Mucosa of descending colon (tissue), 3 donors: ENCODE results near the gene TAX1BP1. TPM values are rescaled to one million over a fixed set of nuclear protein-coding genes. Genes with fewer than 3 reads are reported as not detected.

ENCODE experiments used
- ATAC-seq: fragments of 200-7000 bp; cut with Tn5 transposase; one replicate; pipeline ENCODE4 v1.9.1; 2020; ENCODE audit warnings: mild to moderate bottlenecking, moderate library complexity
- DNase-seq, 3 donors: peaks; one replicate each; pipeline ENCODE4 v3.0.0-alpha.2; 2020
- H3K36me3 ChIP-seq: fragments of 200-600 bp; one replicate; pipeline ENCODE4 v1.8.0; 2021; ENCODE audit warnings: low read depth, mild to moderate bottlenecking
- H3K4me1 ChIP-seq: fragments of 200-600 bp; one replicate; pipeline ENCODE4 v1.8.0; 2021; ENCODE audit warnings: low read depth, mild to moderate bottlenecking
- H3K4me3 ChIP-seq: fragments of 200-600 bp; one replicate; pipeline ENCODE4 v1.8.0; 2021; ENCODE audit warnings: mild to moderate bottlenecking
- H3K9me3 ChIP-seq: fragments of 200-600 bp; one replicate; pipeline ENCODE4 v1.8.0; 2021; ENCODE audit warnings: mild to moderate bottlenecking
- intact Hi-C, 2 donors: fragments of 100-400 bp; cut with DNase I in 1 of 2; cut with micrococcal nuclease in 1 of 2; formaldehyde crosslinking; loops; one replicate each; pipeline versions ENCODE4 v1.11.0 to v1.11.1; 2022; cut with DNase I, micrococcal nuclease
- long read RNA-seq, 2 donors: library from polyadenylated mRNA; unstranded; transcript quantifications; one replicate each; pipeline ENCODE4 v2.0.0, GENCODE V29; 2019 to 2021
- total RNA-seq, 3 donors: library from RNA; stranded (reverse); fragmentation: NEBNext Ultra II Directional in 2 of 3; extraction: Animal tissue kit (Norgen Biotek cat#: 25700) in 2 of 3; gene quantifications; one replicate each; pipeline versions ENCODE4 v1.2.1 to v1.2.4, GENCODE V29; 2021 to 2023
- TF ChIP-seq, protein P1 (sequence below): fragments of 200-600 bp; IDR thresholded peaks from one replicate; pipeline ENCODE4 v1.8.0; 2022; ENCODE audit warnings: antibody characterized with exemption, mild to moderate bottlenecking
- donor health status: DM: no; HTN: no; CAD: no; lungs with moderate emphysema.
- donor health status: DM: no; HTN: no; CAD: no.
- donor health status: DM: no; HTN: yes; CAD: no.

TAX1BP1 gene
- 100 to 1,000 TPM; 115 to 163 (median 150) TPM for total RNA-seq
- long read RNA-seq, donor 1, transcript TAX1BP1-201 (17 exons, 2,478 nt): major isoform, 236 of 383 reads
- long read RNA-seq, donor 1, transcript TAX1BP1-202 (17 exons, 2,892 nt): minor isoform, 72 of 383 reads
- long read RNA-seq, donor 1, partial matches to known transcripts: 20 of 383 reads
- long read RNA-seq, donor 1, other reads (novel, unspliced or antisense): 54 of 383 reads
- long read RNA-seq, donor 2, transcript TAX1BP1-202 (17 exons, 2,892 nt): minor isoform, 6 of 110 reads
- long read RNA-seq, donor 2, transcript TAX1BP1-201 (17 exons, 2,478 nt): major isoform, 13 of 110 reads
- long read RNA-seq, donor 2, partial matches to known transcripts: 84 of 110 reads
- long read RNA-seq, donor 2, other reads (novel, unspliced or antisense): 6 of 110 reads

DNA sequence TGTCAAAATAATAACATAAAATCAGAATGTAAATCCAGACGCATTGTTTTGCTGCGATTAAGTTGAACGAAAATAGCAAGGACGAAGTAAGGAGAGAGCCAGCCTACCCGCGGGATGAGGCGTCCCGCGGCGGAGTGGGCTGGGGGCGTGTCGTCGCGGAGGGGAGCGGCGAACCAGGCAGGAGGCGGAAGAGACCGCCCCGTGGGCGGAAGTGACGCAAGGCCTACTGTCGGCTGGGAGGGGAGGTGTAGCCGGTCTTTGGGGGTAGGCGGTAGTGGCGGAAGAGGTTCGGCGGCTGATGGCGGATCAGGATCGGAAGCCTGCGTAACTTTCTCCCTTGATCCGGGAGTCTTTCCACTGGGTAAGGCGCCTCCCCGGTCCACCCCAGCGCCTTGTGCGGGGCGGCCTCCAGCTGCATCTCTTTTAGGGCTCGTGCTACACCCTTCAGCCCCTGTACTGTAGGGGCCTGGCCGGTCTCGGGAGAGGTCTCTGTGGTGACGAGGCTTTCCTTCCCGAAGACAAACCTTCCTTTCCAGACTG, at the start of gene TAX1BP1:
Gene TAX1BP1, plus strand, starts transcription at position 254 of the 540 bp plus-strand sequence. CDS start 8,363 bp downstream, outside the sequence.
- intact Hi-C loops: no loop called here
- TF ChIP-seq, protein P1, sequence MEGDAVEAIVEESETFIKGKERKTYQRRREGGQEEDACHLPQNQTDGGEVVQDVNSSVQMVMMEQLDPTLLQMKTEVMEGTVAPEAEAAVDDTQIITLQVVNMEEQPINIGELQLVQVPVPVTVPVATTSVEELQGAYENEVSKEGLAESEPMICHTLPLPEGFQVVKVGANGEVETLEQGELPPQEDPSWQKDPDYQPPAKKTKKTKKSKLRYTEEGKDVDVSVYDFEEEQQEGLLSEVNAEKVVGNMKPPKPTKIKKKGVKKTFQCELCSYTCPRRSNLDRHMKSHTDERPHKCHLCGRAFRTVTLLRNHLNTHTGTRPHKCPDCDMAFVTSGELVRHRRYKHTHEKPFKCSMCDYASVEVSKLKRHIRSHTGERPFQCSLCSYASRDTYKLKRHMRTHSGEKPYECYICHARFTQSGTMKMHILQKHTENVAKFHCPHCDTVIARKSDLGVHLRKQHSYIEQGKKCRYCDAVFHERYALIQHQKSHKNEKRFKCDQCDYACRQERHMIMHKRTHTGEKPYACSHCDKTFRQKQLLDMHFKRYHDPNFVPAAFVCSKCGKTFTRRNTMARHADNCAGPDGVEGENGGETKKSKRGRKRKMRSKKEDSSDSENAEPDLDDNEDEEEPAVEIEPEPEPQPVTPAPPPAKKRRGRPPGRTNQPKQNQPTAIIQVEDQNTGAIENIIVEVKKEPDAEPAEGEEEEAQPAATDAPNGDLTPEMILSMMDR: no peak
- peak; percentile 97 to 98 (median 98) for DNase-seq

DNA sequence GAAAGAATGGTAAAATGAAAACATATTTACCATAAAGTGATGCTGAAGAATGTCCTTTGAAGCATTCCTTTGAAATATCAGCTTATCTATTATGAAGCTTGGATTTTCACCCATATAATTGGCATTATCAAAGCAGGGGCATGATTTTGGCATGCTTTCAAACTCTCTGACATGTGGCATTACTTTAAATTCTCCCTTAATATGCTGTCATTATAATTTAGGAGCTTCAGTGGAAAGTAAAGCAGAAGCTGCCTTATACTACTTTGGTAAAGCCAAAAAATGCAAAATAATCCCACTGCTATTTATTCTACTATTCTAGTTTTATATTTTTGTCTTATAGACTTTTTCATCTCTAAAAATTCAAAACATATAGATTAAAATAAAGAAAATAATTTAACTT, 49.3 kb upstream of the TAX1BP1 start:
- ATAC-seq: no peak
- no peaks in the 10 kb centered on the region for H3K36me3 ChIP-seq
- H3K4me3 ChIP-seq: no peak overlapping the region
- intact Hi-C loops: no loop called here
- TF ChIP-seq, protein P1: no peak
- no peak for DNase-seq
- no peaks in the 10 kb centered on the region for H3K4me1 ChIP-seq
- no peaks in the 10 kb centered on the region for H3K9me3 ChIP-seq

More for the DNA sequence above, at the start of gene TAX1BP1:
- peak; percentile 96 for ATAC-seq
- H3K36me3 ChIP-seq: no peaks in the 10 kb centered on the region
- peaks cover 24% of the 10 kb centered on the region for H3K4me1 ChIP-seq
- H3K9me3 ChIP-seq: no peaks in the 10 kb centered on the region
- H3K4me3 ChIP-seq: peak within 1 kb of the TSS; percentile 80

- no peaks in the 10 kb centered on the region for H3K9me3 ChIP-seq
- no peaks in the 10 kb centered on the region for H3K4me1 ChIP-seq
- TF ChIP-seq, protein P1: no peak
- H3K4me3 ChIP-seq: no peak overlapping the region
- ATAC-seq: no peak
- no peak for DNase-seq
- no peaks in the 10 kb centered on the region for H3K36me3 ChIP-seq
- intact Hi-C loops: no loop called here
Measured at GRCh38 chr7:27693794-27694193, 46.2 kb upstream of the TAX1BP1 start.

DNA sequence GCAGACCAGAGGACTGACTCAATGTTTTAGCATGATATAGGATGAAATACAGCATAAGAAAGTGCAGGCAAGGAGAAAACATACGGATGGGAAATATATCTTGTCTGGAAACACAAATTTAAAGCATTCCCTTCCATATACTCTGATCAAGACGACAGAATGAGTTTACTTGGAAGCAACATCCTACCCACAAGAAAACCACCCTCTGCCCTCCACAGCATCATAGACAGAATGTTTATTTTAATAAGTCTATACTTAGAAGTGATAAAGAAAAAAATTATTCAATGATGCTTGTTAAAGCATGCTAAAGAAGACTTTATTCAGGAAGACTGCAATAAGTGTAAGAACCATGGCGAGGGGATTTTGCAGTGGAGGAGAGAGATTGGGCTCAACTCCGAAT, 44.9 kb upstream of the TAX1BP1 start:
- ATAC-seq: no peak
- TF ChIP-seq, protein P1: no peak
- no peaks in the 10 kb centered on the region for H3K36me3 ChIP-seq

GRCh38 chr7:27697861-27698430, 42.0 kb upstream of the TAX1BP1 start:
- Histone ChIP-seq H3K36me3 (no peaks in the 10 kb centered on the region), H3K4me3 (no peak overlapping the region), H3K9me3 (no peaks in the 10 kb centered on the region), H3K4me1 (no peaks in the 10 kb centered on the region)
- intact Hi-C loops: no loop called here
- TF ChIP-seq, protein P1: no peak
- DNase-seq (peak; percentile 62 to 80 (median 65)), ATAC-seq (peak; percentile 99)

More for the DNA sequence above, 44.9 kb upstream of the TAX1BP1 start:
- no peaks in the 10 kb centered on the region for H3K4me1 ChIP-seq
- H3K4me3 ChIP-seq: no peak overlapping the region
- DNase-seq: no peak
- intact Hi-C loops: no loop called here
- H3K9me3 ChIP-seq: no peaks in the 10 kb centered on the region
